HG03066 (cell line): ENCODE measurements around the gene PPIL4.

ENCODE experiments used
- ATAC-seq: cut with Tn5 transposase; IDR thresholded peaks from one replicate; pipeline ENCODE4 v1.9.1; 2021; ENCODE audit warnings: low read depth; ENCODE audit not compliant: unreplicated experiment

The PPIL4 gene, protein sequence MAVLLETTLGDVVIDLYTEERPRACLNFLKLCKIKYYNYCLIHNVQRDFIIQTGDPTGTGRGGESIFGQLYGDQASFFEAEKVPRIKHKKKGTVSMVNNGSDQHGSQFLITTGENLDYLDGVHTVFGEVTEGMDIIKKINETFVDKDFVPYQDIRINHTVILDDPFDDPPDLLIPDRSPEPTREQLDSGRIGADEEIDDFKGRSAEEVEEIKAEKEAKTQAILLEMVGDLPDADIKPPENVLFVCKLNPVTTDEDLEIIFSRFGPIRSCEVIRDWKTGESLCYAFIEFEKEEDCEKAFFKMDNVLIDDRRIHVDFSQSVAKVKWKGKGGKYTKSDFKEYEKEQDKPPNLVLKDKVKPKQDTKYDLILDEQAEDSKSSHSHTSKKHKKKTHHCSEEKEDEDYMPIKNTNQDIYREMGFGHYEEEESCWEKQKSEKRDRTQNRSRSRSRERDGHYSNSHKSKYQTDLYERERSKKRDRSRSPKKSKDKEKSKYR

DNA sequence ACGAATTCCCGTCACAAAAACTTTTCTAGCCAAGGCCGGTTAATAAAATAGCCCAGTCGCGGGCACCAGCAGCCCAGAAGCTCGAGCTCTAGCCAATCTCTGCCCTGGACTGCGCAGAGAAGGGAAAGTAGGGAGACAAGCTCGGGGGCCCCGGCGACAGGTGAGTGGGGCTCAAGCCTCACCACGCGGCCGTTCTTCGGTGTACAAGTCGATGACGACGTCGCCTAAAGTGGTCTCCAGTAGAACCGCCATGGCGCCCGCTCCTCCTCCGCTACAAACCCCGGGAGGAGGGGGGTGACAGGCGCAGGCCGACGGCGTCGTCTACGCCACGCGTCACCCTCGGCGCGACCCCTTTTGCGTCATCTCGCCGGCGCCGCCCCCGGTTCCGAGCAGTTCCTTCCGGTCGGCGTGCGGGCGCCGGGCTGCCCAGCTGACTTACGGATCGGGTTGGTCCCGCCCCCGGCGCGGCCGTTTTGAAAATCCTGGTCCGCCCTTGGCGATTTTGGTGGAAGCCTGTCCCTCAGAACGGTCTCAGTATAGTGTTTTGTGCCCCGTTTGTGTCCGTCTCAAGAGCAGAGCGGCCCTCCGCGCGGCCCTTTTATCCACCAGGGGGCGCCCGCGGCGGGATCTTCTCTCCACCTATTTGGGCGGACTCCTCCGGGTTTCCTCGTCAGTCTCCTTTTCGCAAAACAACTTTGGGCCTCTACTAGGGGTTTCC is at the start of gene PPIL4:
PPIL4 (minus strand) TSS at position 290 of the 718 bp plus-strand sequence; CDS start at position 252, 38 bp downstream.
- peak; percentile 92 for ATAC-seq

GRCh38 chr6:149593408-149593807 is 47.6 kb upstream of the PPIL4 start:
- ATAC-seq = no peak

DNA sequence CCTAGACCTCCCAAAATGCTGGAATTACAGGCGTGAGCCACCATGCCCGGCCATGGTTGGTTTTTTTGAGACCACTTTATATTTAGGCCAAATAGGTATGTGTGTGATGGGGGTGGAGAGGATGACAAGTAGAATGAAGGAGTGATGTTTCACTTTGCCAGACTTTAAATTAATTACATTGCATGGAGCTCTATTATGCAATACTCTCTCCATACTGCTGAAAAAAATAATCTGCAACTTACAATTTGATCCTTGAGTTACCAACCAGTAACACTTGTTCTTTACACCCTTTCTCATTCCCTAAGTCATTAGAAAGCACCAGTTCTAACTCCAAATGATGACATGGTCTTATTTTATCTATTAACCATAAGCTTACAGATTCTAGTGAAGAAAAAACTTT is 47.1 kb upstream of the PPIL4 start:
- ATAC-seq = no peak

DNA sequence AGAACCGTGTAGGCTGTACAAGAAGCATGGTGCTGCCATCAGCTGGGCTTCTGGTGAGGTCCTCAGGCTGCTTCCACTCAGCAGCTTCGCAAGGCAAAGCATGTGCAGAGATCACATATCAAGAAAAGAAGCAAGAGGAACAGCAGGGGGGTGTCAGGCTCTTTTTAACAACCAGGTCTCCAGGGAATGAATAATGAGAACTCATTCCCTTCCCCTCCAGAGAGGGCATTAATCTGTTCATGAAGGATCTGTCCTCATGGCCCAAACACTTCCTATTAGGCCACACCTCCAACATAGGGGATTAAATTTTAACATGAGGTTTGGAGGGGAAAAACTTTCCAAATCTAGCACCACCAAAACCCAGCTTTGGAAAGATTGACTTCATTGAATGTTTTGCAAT is 40.3 kb upstream of the PPIL4 start:
- no peak for ATAC-seq

DNA sequence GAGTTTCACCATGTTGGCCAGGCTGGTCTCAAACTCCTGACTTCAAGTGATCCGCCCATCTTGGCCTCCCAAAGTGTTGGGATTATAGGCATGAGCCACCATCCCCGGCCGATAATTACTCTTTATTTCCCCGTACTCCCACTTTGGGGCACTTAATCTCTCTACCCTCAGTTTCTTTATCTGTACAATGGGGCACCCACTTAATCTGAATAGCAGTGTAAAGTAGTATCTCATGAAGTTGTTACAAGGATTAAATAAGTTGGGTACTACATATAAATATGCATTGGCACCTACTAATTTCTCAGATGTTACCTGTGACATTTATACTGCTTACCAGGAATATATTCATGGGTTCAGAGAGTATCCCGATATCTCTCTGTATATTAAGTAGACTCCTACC is 35.5 kb upstream of the PPIL4 start:
- no peak for ATAC-seq

DNA sequence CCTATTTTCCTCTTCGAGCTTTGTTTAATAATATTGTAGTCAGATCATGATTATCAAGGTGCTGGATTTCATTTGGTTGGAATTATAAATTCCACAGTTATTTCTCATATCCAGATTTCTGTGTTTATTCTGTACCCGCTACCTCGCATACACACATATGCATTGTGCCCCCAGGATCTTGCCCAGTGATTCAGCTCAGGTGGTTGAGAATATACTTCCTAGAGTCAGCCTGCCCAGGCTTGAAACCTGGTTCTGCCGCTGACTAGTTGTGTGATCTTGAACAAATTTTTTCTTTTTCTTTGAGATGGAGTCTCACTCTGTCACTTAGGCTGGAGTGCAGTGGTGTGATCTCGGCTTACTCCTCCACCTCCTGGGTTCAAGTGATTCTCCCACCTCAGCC is 35.0 kb upstream of the PPIL4 start:
- no peak for ATAC-seq

DNA sequence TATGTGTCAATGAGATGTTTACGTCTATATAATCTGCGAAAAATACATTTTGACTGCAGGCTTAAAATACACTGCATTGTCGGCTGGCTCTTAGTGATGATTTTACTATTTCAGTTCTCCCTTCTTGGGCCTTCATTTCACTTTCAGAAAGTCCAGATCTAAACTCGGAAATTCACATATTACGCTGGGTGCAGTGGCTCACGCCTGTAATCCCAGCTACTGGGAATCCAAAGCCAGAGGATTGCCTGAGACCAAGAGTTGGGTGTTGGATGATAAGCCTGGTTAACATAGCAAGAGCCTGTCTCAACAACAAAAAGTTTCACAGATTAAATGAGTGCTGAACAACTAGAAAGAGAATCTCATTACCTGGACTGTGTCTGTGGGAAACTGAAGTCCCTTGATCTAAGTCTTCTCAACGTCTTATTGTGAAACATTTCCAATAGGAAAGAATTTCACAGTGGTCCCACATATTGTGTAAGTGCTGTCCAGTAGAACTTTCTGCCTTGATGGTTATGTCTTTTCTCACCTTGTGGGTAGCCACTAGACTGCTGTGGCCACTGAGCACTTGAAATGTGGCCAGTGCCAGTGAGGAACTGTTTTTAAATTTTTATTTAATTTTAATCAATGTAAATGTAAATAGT is 22.2 kb upstream of the PPIL4 start:
- no peak for ATAC-seq

- ATAC-seq = no peak
These were observed 21.3 kb upstream of the PPIL4 start for GRCh38 chr6:149567194-149567586.

- peak; percentile 17 for ATAC-seq
These were observed 20.8 kb upstream of the PPIL4 start for GRCh38 chr6:149566410-149567193.

DNA sequence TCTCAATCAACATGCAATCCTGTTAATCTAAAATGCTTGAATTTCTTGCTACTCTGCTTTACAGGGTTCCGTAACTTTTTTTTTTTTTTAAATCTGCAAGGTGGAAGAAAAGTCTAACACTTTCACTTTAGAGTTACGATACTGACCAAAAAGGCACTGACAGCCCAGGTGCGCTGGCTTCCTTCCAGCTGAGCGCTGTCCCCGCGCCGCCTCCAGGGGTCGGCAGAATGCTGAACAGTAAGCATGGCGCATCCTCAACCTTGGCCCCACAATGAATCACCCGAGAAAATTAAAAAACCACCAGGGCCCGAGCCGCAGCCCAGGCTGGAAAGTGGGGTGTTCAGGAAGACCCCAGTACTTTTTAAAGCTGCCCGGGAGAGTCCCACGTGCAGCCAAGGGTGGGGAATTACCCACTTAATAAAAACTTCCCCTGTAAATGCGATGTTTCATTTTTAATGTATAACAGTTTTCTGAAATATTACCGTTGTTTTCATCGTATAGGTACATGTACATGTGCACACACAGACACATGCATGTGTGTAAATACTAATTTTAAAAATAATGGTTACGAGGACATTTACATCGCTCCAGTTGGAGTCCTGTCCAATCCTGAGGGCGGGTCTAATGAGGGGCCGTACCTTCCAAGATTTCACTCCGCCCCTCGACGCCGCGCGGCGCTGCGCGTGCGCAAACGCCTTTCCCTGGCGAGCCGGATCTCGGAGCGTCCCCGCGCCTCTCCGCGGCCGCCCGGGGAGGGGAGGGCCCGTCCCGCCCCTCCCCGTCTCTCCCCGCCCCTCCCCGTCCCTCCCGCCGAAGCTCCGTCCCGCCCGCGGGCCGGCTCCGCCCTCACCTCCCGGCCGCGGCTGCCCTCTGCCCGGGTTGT is 19.9 kb upstream of the PPIL4 start, which contains the start of gene GINM1:
GINM1 (plus strand) TSS at position 849 of the 883 bp plus-strand sequence. CDS start 40 bp downstream, outside the sequence.
- ATAC-seq = peak; percentile 75

- ATAC-seq = no peak
These were observed 18.1 kb upstream of the PPIL4 start for GRCh38 chr6:149563928-149564325.

- ATAC-seq = no peak
These were observed 17.5 kb upstream of the PPIL4 start for GRCh38 chr6:149563203-149563927.

DNA sequence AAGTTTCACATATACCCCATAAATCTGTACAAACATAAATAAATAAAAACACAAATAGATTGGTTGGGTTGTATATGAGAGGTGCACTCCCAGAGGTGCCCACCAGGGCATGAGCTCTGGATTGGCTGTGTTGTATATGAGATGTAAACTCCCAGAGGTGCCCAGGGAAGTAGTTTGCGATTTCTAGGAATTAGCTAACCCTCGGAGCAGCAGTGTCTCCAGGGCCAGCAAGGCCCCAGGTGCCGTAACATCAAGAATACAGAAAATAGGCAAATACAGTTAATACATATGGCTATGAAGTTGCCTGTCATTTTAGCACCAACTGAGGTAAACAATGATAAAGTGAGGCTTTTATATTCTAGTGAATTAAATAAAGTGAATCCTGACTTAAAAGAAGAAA is 14.9 kb upstream of the PPIL4 start:
- ATAC-seq = no peak

DNA sequence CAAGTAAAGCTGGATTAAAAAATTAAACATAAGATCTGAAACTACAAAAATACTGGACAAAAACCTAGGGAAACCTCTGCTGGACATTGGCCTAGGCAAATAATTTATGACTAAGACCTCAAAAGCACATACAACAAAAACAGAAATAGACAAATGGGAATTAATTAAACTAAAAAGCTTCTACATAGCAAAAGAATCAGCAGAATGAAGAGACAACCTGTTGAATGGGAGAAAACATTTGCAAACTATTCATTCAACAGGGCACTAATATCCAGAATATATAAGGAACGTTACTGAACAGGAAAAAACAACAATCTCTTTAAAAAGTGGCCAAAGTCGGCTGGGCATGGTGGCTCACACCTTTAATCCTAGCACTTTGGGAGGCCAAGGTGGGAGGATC is 13.5 kb upstream of the PPIL4 start:
- ATAC-seq = no peak

GRCh38 chr6:149558029-149558428 is 12.2 kb upstream of the PPIL4 start:
- ATAC-seq = no peak

DNA sequence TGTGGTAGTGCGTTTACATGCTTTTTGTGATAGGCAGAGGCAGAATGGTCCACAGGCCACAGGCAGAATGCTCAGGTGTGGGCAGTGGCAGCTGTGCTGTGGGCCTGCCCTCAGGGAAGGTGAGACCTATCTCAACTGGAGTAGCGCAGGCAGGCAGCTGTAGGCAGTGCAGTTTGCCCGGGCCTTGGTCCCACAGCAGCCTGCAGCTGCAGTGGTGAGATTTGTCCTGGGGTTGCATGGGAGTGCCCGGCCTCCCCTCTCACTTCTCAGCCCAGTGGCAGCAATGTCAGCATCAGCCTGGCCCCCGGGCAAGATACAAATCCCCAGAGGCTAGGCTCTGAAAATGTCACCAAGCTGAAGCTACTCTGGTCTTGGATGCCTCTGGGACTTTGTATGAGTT is 6.1 kb upstream of the PPIL4 start:
- ATAC-seq = no peak

DNA sequence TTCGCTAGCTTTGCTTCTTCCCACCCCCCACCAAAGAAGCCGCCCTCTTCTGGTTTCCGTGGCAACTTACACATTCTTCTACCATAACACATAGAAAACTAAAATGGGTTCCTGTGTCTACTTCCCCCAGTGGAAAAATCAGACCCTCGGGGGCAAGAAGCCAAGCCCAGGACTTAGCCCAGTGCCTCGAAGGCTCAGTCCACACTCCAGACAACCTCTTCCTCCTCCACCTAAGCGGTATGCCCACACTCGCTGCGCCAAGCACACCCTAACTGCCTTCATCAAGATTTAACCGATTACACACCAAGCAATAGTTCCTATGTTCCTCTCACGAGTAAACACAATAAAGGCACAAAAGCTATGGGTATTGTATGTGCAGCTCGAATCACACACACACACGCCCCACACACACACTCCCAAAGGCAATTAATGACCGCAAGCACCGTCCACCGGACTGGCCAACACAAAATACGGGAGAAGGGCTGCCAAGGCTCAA is 537 bp downstream of the PPIL4 start:
- peak; percentile 18 for ATAC-seq

DNA sequence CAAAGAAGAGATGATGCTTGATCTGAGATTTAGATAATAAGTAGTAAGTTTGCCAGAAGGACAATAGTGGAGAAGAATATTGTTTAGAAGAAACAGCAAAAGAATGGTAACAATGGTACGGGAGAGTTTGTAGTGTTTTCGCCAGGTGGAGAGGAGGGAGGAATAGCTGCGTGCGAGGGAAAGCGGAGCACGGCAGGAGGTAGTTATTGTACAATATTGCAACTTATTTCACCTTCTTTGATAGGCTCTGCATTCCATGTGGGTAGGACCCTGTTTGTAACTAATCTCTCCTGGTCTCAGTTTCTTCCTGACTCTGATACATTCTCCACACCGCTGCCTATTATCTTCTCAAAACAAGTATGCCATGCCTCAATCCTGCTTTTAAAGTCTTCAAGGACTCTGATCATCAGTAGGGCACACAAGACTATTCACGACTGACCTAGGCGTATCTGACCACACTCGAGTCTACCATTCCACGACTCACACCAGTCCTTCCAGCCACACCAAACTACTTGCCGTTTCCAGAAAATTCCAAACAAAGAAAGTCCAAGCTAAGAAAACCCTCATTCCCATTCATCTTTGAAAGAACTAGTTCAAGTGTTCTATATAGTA is 1.1 kb downstream of the PPIL4 start:
- ATAC-seq = no peak
